HG03439 (cell line): ENCODE measurements around the gene KCNAB3.
A peak's percentile ranks its signal among the peaks of the same experiment; 100 is the strongest.

Experiments used
- ATAC-seq: cut with Tn5 transposase; IDR thresholded peaks from one replicate; pipeline ENCODE4 v1.9.1; 2021; ENCODE audit warnings: mild to moderate bottlenecking, moderate library complexity; ENCODE audit not compliant: unreplicated experiment

Gene KCNAB3

GRCh38 chr17:7943291-7943690 lies 13.6 kb upstream of the KCNAB3 start:
- ATAC-seq = no peak

GRCh38 chr17:7940743-7941142 lies 11.1 kb upstream of the KCNAB3 start:
- ATAC-seq = no peak

- no peak for ATAC-seq
These were observed 10.4 kb upstream of the KCNAB3 start for GRCh38 chr17:7940034-7940433.

GRCh38 chr17:7935859-7936258 lies 6.2 kb upstream of the KCNAB3 start:
- ATAC-seq = no peak

GRCh38 chr17:7932949-7933348 lies 3.3 kb upstream of the KCNAB3 start:
- no peak for ATAC-seq

GRCh38 chr17:7932483-7932891 lies 2.8 kb upstream of the KCNAB3 start:
- ATAC-seq = peak; percentile 5

GRCh38 chr17:7931709-7932482 lies 2.2 kb upstream of the KCNAB3 start, which contains the start of the genes CNTROB and TRAPPC1:
TSS of gene CNTROB (plus strand) at chr17:7932206. CDS start at chr17:7933080, 874 bp downstream.
TSS of gene TRAPPC1 (minus strand) at chr17:7931946. CDS start at chr17:7931829, 117 bp downstream.
- peak; percentile 87 for ATAC-seq

GRCh38 chr17:7930841-7931631 lies 1.4 kb upstream of the KCNAB3 start:
- ATAC-seq = no peak

- no peak for ATAC-seq
These were observed 2.1 kb downstream of the KCNAB3 start for GRCh38 chr17:7927596-7927995.

GRCh38 chr17:7922845-7923628 lies 6.6 kb downstream of the KCNAB3 start:
- ATAC-seq = no peak

GRCh38 chr17:7922269-7922844 lies 7.3 kb downstream of the KCNAB3 start:
- no peak for ATAC-seq

GRCh38 chr17:7916808-7917207 lies 12.8 kb downstream of the KCNAB3 start:
- ATAC-seq = no peak

GRCh38 chr17:7916385-7916682 lies 13.3 kb downstream of the KCNAB3 start:
- ATAC-seq = no peak

GRCh38 chr17:7915611-7916384 lies 13.9 kb downstream of the KCNAB3 start, which contains the start of gene RNF227:
TSS of gene RNF227 (minus strand) at chr17:7916289. CDS start at chr17:7916195, 94 bp downstream.
- peak; percentile 70 for ATAC-seq

- peak; percentile 7 for ATAC-seq
These were observed 14.5 kb downstream of the KCNAB3 start for GRCh38 chr17:7915179-7915610.

GRCh38 chr17:7912927-7913524 lies 16.6 kb downstream of the KCNAB3 start:
- no peak for ATAC-seq

- ATAC-seq = no peak
These were observed 18.5 kb downstream of the KCNAB3 start for GRCh38 chr17:7911116-7911515.

- no peak for ATAC-seq
These were observed 18.9 kb downstream of the KCNAB3 start for GRCh38 chr17:7910711-7911110.

GRCh38 chr17:7910281-7910680 lies 19.4 kb downstream of the KCNAB3 start:
- no peak for ATAC-seq

- no peak for ATAC-seq
These were observed 20.6 kb downstream of the KCNAB3 start for GRCh38 chr17:7909089-7909488.
